Neural crest cell (in vitro differentiated cells): ENCODE measurements around the gene ACSL3. TPM values are rescaled to one million over a fixed set of nuclear protein-coding genes. Genes with fewer than 3 reads are reported as not detected.

ENCODE experiments used
- DNase-seq: peaks from one replicate; pipeline ENCODE4 v3.0.0; 2021; ENCODE audit warnings: low read depth, mixed read lengths, low spot score
- H3K27ac Mint-ChIP-seq: one replicate; pipeline ENCODE4 v1.8.0; 2021; ENCODE audit warnings: mild to moderate bottlenecking, mixed read lengths; ENCODE audit not compliant: unreplicated experiment
- H3K27me3 Mint-ChIP-seq: 2 replicates; pipeline ENCODE4 v1.8.0; 2021; ENCODE audit warnings: low read depth, mild to moderate bottlenecking, mixed read lengths
- H3K36me3 Mint-ChIP-seq: 2 replicates; pipeline ENCODE4 v1.8.0; 2021; ENCODE audit warnings: low read depth, mild to moderate bottlenecking, mixed read lengths
- H3K4me1 Mint-ChIP-seq: 2 replicates; pipeline ENCODE4 v1.8.0; 2021; ENCODE audit warnings: mixed read lengths
- H3K4me3 Mint-ChIP-seq: one replicate; pipeline ENCODE4 v1.8.0; 2021; ENCODE audit warnings: mild to moderate bottlenecking, mixed read lengths
- H3K9me3 Mint-ChIP-seq: 2 replicates; pipeline ENCODE4 v1.8.0; 2021; ENCODE audit warnings: mixed read lengths
- total RNA-seq: library from RNA; stranded (reverse); gene quantifications from 2 replicates; pipeline ENCODE4 v1.2.1, GENCODE V29; 2021
- TF ChIP-seq, protein P1 (sequence below): fragments of 200-600 bp; sonication (generic); conservative IDR thresholded peaks from 2 replicates; pipeline ENCODE4 v1.5.0; 2021; ENCODE audit warnings: antibody characterized with exemption, mild to moderate bottlenecking

ACSL3 gene
- total RNA-seq, 1 donor from 2014 or later: 89.5 TPM

DNA sequence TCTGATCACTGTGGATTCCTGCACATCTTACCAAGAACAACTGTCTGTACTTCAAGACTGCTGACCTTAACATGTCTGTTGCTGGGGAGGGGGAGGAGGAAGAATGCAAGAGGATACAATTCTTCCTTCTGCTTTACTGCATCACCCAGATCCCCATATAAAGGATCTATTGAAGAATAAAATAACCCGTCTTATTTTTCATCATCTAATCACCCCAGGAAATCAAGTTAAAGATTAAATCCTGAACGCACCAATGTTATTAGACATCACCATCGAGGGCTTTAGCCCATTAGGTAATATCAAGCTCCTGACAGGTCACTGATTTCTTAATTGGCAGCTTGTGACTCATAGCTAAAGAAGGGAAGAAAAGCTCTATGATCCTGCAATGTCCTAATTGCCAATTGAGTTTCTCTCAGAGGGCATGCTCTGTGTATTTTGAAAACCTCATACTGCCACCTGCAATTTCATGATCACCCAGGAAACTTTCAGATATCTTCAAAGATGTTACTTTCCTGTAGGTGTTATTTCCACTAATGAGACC lies 115.8 kb downstream of the ACSL3 start:
- Mint-ChIP-seq H3K27me3 (no peaks in the 10 kb centered on the region), H3K27ac (no peak overlapping the region), H3K9me3 (no peaks in the 10 kb centered on the region), H3K4me1 (no peaks in the 10 kb centered on the region), H3K36me3 (no peaks in the 10 kb centered on the region), H3K4me3 (no peak overlapping the region)
- TF ChIP-seq, protein P1, sequence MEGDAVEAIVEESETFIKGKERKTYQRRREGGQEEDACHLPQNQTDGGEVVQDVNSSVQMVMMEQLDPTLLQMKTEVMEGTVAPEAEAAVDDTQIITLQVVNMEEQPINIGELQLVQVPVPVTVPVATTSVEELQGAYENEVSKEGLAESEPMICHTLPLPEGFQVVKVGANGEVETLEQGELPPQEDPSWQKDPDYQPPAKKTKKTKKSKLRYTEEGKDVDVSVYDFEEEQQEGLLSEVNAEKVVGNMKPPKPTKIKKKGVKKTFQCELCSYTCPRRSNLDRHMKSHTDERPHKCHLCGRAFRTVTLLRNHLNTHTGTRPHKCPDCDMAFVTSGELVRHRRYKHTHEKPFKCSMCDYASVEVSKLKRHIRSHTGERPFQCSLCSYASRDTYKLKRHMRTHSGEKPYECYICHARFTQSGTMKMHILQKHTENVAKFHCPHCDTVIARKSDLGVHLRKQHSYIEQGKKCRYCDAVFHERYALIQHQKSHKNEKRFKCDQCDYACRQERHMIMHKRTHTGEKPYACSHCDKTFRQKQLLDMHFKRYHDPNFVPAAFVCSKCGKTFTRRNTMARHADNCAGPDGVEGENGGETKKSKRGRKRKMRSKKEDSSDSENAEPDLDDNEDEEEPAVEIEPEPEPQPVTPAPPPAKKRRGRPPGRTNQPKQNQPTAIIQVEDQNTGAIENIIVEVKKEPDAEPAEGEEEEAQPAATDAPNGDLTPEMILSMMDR: no peak
- no peak for DNase-seq

DNA sequence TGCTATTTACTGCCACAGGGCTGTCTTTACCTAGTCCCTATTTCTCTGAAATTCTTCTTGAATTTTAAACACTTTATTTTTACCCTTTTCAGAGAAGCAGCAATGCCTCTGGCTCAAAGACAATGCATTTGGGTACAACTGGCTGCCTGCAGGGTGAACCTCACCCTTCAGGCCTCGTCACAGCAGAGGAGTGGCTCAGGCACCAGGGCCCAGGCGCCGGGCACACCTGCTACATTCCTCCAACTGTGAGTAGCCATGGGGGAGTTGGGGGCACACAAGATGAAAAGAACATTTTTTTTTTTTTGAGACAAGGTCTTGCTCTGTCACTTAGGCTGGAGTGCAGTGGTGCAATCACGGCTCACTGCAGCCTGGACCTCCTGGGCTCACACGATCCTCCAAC lies 116.3 kb downstream of the ACSL3 start:
- H3K4me1 Mint-ChIP-seq: no peaks in the 10 kb centered on the region
- DNase-seq: no peak
- no peak overlapping the region for H3K4me3 Mint-ChIP-seq
- TF ChIP-seq, protein P1: no peak
- H3K27me3 Mint-ChIP-seq: no peaks in the 10 kb centered on the region
- H3K27ac Mint-ChIP-seq: no peak overlapping the region
- H3K36me3 Mint-ChIP-seq: no peaks in the 10 kb centered on the region
- no peaks in the 10 kb centered on the region for H3K9me3 Mint-ChIP-seq

DNA sequence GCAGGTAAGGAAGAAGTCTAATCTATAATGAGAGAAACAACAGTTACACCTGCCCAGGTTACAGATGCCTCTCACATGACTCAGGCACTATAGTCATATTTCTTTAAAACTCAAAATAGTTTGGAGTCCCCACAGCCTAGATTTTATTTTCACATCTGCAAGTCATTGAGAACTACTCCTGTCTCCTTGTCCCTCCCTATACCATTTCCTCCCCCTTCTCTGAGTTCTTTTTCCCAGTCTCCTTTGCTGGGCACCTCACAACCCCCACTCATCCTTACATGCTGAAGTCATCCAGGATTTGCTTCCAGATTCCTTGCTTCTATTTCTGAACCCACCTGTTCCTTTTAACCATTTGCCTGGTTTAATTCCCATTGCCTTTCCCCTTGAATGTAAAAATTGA lies 118.0 kb downstream of the ACSL3 start:
- Mint-ChIP-seq H3K4me1 (peaks cover 7% of the 10 kb centered on the region), H3K27ac (no peak overlapping the region), H3K36me3 (no peaks in the 10 kb centered on the region), H3K4me3 (no peak overlapping the region), H3K27me3 (no peaks in the 10 kb centered on the region), H3K9me3 (no peaks in the 10 kb centered on the region)
- TF ChIP-seq, protein P1: no peak
- no peak for DNase-seq

DNA sequence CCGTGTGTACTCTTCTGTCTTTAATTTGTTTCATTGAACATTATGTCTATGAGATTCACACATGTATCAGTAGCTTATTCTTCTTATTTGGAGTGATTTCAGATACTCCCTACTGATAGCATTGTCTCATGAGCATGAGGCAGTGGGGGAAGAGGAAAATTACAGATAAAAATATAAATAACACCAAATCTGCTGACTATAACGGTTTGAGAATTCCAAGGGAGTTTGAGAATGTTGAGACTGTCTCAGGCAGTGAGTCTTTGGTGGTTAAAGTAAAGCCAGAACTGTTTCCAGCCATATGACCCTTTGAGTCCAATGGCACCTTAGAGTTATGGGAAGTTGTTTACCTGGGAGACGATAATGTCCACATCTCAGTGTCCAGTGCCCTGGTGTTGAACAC lies 118.6 kb downstream of the ACSL3 start:
- H3K4me3 Mint-ChIP-seq: no peak overlapping the region
- TF ChIP-seq, protein P1: no peak
- peaks cover 7% of the 10 kb centered on the region for H3K4me1 Mint-ChIP-seq
- no peak for DNase-seq
- H3K27ac Mint-ChIP-seq: no peak overlapping the region
- no peaks in the 10 kb centered on the region for H3K36me3 Mint-ChIP-seq
- no peaks in the 10 kb centered on the region for H3K27me3 Mint-ChIP-seq
- H3K9me3 Mint-ChIP-seq: peaks cover 2% of the 10 kb centered on the region

DNA sequence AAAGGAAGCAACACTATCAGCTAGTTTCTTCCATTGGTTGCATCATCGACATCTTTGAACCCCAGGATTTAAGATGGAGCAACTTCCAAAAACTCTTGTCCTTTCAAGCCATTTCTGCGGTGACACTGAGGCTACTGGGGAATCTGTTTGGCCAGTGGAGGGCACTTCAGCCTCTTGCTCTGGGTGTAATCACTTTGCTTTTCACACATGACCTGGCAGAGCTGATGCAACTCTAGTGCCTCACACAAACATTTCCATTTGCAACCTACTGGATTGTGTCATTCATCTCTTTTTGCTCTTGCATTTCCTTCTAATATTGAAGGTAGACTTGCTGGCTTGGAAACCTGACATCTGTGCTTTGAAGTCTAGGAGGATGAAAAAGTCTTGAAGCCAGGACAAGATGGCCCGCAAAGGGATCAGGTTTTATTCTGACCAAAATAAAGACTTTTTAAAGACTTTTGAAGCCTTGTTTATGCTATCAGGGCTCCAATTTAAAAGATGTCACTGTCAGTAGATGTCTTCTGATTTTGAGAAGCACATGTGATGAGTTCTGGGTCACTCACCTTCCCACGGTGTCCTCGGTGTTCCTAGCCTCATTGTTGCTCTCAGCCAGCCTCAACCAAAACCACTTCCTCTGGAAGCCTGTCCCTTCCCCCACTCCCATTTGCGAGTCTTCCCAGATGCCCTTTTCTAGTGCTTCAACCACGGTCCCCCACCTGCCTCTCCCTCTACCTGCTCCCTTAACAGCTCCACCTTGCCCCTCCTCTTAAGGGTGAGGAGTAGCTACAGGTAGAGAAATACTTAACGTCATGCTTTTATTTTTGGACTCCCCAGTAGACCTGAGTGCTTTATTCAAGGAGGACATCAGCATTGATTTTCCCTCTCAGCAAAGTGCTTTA lies 121.4 kb downstream of the ACSL3 start:
- H3K27me3 Mint-ChIP-seq: no peaks in the 10 kb centered on the region

More for the DNA sequence above, 121.4 kb downstream of the ACSL3 start:
- no peak for DNase-seq
- peaks cover 8% of the 10 kb centered on the region for H3K9me3 Mint-ChIP-seq
- TF ChIP-seq, protein P1: peak; percentile 49
- H3K27ac Mint-ChIP-seq: no peak overlapping the region
- peaks cover 7% of the 10 kb centered on the region for H3K4me1 Mint-ChIP-seq
- H3K36me3 Mint-ChIP-seq: no peaks in the 10 kb centered on the region
- H3K4me3 Mint-ChIP-seq: no peak overlapping the region
